Neuronal stem cell (in vitro differentiated cells): Measurements from ENCODE around the gene STARD9.
"Not testable (repeated sequence)": the region's sequence is repeated elsewhere in the genome, so short reads cannot be mapped to it uniquely, and the experiment has no call there.

Experiments
- DNase-seq: peaks from one replicate; pipeline ENCODE4 v3.0.0-alpha.2; 2013; ENCODE audit warnings: low spot score
- H2AFZ ChIP-seq: one replicate; pipeline ENCODE4 v1.6.1; 2013; ENCODE audit warnings: mild to moderate bottlenecking, low read length, inconsistent platforms
- H2AK5ac ChIP-seq: 2 replicates; pipeline ENCODE4 v1.6.1; 2013; ENCODE audit warnings: low read depth, mild to moderate bottlenecking, inconsistent platforms, low read length, moderate library complexity, mixed read lengths
- H2BK120ac ChIP-seq: 2 replicates; pipeline ENCODE4 v1.6.1; 2013; ENCODE audit warnings: low read depth, mild to moderate bottlenecking, inconsistent platforms, low read length, moderate library complexity, mixed read lengths
- H2BK12ac ChIP-seq: one replicate; pipeline ENCODE4 v1.6.1; 2013; ENCODE audit warnings: low read length, inconsistent platforms
- H2BK15ac ChIP-seq: 2 replicates; pipeline ENCODE4 v1.6.1; 2013; ENCODE audit warnings: mild to moderate bottlenecking, low read length, inconsistent platforms, mixed read lengths
- H2BK5ac ChIP-seq: one replicate; pipeline ENCODE4 v1.6.1; 2013; ENCODE audit warnings: inconsistent platforms, mild to moderate bottlenecking, low read length, moderate library complexity
- H3K14ac ChIP-seq: one replicate; pipeline ENCODE4 v1.6.1; 2013; ENCODE audit warnings: low read length, inconsistent platforms
- H3K18ac ChIP-seq: 2 replicates; pipeline ENCODE4 v1.6.1; 2013; ENCODE audit warnings: low read length, inconsistent platforms
- H3K23ac ChIP-seq: 2 replicates; pipeline ENCODE4 v1.6.1; 2013; ENCODE audit warnings: low read depth, mild to moderate bottlenecking, mixed read lengths, low read length, inconsistent platforms; ENCODE audit not compliant: poor library complexity
- H3K27ac ChIP-seq: replicated peaks from 3 replicates; pipeline ENCODE4 v1.5.1; 2013; ENCODE audit warnings: low read length, inconsistent platforms
- H3K27me3 ChIP-seq, 3 experiments: 2 replicates each; pipeline ENCODE4 v1.6.1; 2013; ENCODE audit warnings: low read length in 3 of 3, mild to moderate bottlenecking in 2 of 3, inconsistent platforms in 1 of 3, low read depth in 1 of 3, mixed read lengths in 1 of 3, moderate library complexity in 1 of 3; ENCODE audit not compliant: control insufficient read depth in 3 of 3, insufficient read depth in 3 of 3
- H3K36me3 ChIP-seq, 2 donors: replicated peaks in 1 of 2; 2 replicates each; pipeline ENCODE4 v1.6.1; 2013; ENCODE audit warnings: low read length in 2 of 2; ENCODE audit not compliant: control insufficient read depth in 2 of 2, insufficient read depth in 2 of 2
- H3K4ac ChIP-seq: 2 replicates; pipeline ENCODE4 v1.6.1; 2013; ENCODE audit warnings: inconsistent platforms, mild to moderate bottlenecking, low read length, moderate library complexity
- H3K4me1 ChIP-seq, 2 donors: 1 replicate in 1 of 2; 2 replicates in 1 of 2; pipeline ENCODE4 v1.6.1; 2013; ENCODE audit warnings: low read length in 2 of 2, low read depth in 1 of 2; ENCODE audit not compliant: control insufficient read depth in 2 of 2, insufficient read depth in 1 of 2
- H3K4me2 ChIP-seq: one replicate; pipeline ENCODE4 v1.6.1; 2013; ENCODE audit warnings: mild to moderate bottlenecking, low read length, inconsistent platforms; ENCODE audit not compliant: insufficient read depth, poor library complexity, severe bottlenecking
- H3K4me3 ChIP-seq, 2 donors: 2 replicates each; pipeline ENCODE4 v1.5.1; 2013; ENCODE audit warnings: low read length in 2 of 2, mild to moderate bottlenecking in 2 of 2, inconsistent platforms in 1 of 2, moderate library complexity in 1 of 2
- H3K79me1 ChIP-seq: one replicate; pipeline ENCODE4 v1.6.1; 2013; ENCODE audit warnings: low read depth, mild to moderate bottlenecking, inconsistent platforms, low read length, moderate library complexity
- H3K9ac ChIP-seq: one replicate; pipeline ENCODE4 v1.6.1; 2013; ENCODE audit warnings: mild to moderate bottlenecking, low read depth, low read length, inconsistent platforms; ENCODE audit not compliant: poor library complexity
- H3K9me3 ChIP-seq, 2 donors: replicated peaks in 1 of 2; 2 replicates each; pipeline versions ENCODE3 to v1.6.1; 2013; ENCODE audit warnings: low read length in 2 of 2, mild to moderate bottlenecking in 2 of 2, inconsistent platforms in 1 of 2, low read depth in 1 of 2, mixed read lengths in 1 of 2, moderate library complexity in 1 of 2; ENCODE audit not compliant: control insufficient read depth in 2 of 2, insufficient read depth in 1 of 2
- H4K8ac ChIP-seq: one replicate; pipeline ENCODE4 v1.6.1; 2013; ENCODE audit warnings: low read depth, mild to moderate bottlenecking, inconsistent platforms, low read length, moderate library complexity
- H4K91ac ChIP-seq: one replicate; pipeline ENCODE4 v1.6.1; 2013; ENCODE audit warnings: low read length, low read depth, mild to moderate bottlenecking, inconsistent platforms; ENCODE audit not compliant: poor library complexity
- WGBS, 2 donors: extraction: QIAGEN DNeasy Blood & Tissue Kit; methylation state at CpG; one replicate each; pipeline ENCODE4 v1.1.7; 2013; ENCODE audit warnings: missing lambda C conversion rate in 2 of 2, mixed read lengths in 1 of 2; ENCODE audit not compliant: insufficient read length in 2 of 2, insufficient replicate concordance in 1 of 2; ENCODE audit errors: extremely low coverage in 2 of 2; 5-methylcytosine and 5-hydroxymethylcytosine counted together

The STARD9 gene

DNA sequence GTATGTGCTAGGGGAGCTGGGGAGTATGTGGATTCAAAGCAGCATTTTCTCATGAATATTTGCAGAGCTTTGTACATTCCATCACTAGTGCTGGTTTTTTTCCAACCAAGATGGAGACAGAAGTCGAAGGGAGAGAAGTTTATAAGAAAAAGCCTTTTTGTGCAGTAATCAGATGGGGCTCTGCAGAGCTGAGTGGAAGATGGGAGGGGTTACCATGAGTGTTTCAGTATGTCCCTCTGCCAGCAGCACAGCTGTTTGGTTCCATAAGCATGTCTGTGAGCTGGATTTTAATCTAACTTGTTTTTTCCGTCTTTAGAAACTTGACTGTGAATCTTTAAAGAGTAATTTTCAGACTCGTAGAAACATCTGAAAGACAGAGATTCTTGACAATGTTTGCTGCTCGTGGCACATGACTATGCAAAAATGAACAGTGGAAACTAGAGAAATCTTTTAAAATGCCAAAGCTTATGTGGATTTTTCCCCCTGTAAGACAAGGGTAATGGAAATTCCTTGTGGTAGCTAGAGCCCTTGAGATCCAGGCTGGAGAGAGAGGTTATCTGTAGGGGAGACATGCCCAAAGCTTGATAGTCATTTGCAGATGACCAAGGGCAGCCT is 20.3 kb downstream of the STARD9 start:
- Histone ChIP-seq H4K91ac (no peak overlapping the region), H3K79me1 (no peaks in the 10 kb centered on the region), H3K4me3 (no peak overlapping the region), H3K9ac (no peak overlapping the region), H3K4ac (no peak overlapping the region), H3K14ac (no peak overlapping the region), H3K18ac (no peak overlapping the region), H2BK5ac (no peak overlapping the region), H2BK15ac (no peak overlapping the region), H3K27me3 (no peaks in the 10 kb centered on the region), H3K27ac (no peak overlapping the region), H2AFZ (no peak overlapping the region), H2BK120ac (no peak overlapping the region), H3K9me3 (peaks cover 0 to 8% of the 10 kb centered on the region in 2 donors), H3K4me1 (no peaks in the 10 kb centered on the region), H2AK5ac (no peak overlapping the region), H3K23ac (no peak overlapping the region), H2BK12ac (no peak overlapping the region), H4K8ac (no peak overlapping the region), H3K36me3 (peaks cover 0 to 66% of the 10 kb centered on the region in 2 donors), H3K4me2 (no peak overlapping the region)
- DNase-seq: no peak
- WGBS, 2 donors: no CpG with 5 or more reads among the region's 4 CpGs

- H2BK5ac ChIP-seq, H3K18ac ChIP-seq, H2BK120ac ChIP-seq, H3K27ac ChIP-seq, H2AK5ac ChIP-seq, H3K9ac ChIP-seq, H2AFZ ChIP-seq, H3K14ac ChIP-seq, H3K4me2 ChIP-seq, H2BK12ac ChIP-seq, H3K4me1 ChIP-seq, H3K23ac ChIP-seq, H3K79me1 ChIP-seq, H3K4me3 ChIP-seq, H3K4ac ChIP-seq, H4K91ac ChIP-seq, H3K27me3 ChIP-seq, H2BK15ac ChIP-seq, H4K8ac ChIP-seq, DNase-seq: not testable (repeated sequence)
- WGBS, 2 donors: no CpG with 5 or more reads among the region's 30 CpGs
- H3K9me3 ChIP-seq: peaks cover 2 to 27% of the 10 kb centered on the region in 2 donors
- peaks cover 0 to 62% of the 10 kb centered on the region in 2 donors for H3K36me3 ChIP-seq
Observed at GRCh38 chr15:42601316-42601715, 25.9 kb downstream of the STARD9 start.

GRCh38 chr15:42602501-42602900 is 27.1 kb downstream of the STARD9 start:
- no peak overlapping the region for H2BK15ac ChIP-seq
- peaks cover 0 to 4% of the 10 kb centered on the region in 2 donors for H3K4me1 ChIP-seq
- H3K4me3 ChIP-seq: no peak overlapping the region
- H3K23ac ChIP-seq: no peak overlapping the region
- no peaks in the 10 kb centered on the region for H3K27me3 ChIP-seq
- H4K91ac ChIP-seq: no peak overlapping the region
- peaks cover 0 to 60% of the 10 kb centered on the region in 2 donors for H3K36me3 ChIP-seq
- H2BK120ac ChIP-seq: no peak overlapping the region
- no peak overlapping the region for H3K27ac ChIP-seq
- DNase-seq: no peak
- no peak overlapping the region for H3K4me2 ChIP-seq
- no CpG with 5 or more reads among the region's 3 CpGs for WGBS, 2 donors
- no peak overlapping the region for H3K18ac ChIP-seq
- no peak overlapping the region for H4K8ac ChIP-seq
- H3K4ac ChIP-seq: no peak overlapping the region
- peaks cover 2 to 27% of the 10 kb centered on the region in 2 donors for H3K9me3 ChIP-seq
- no peak overlapping the region for H2BK5ac ChIP-seq
- no peak overlapping the region for H3K14ac ChIP-seq
- H2AK5ac ChIP-seq: no peak overlapping the region
- no peak overlapping the region for H2AFZ ChIP-seq
- H3K9ac ChIP-seq: no peak overlapping the region
- H3K79me1 ChIP-seq: no peaks in the 10 kb centered on the region
- H2BK12ac ChIP-seq: no peak overlapping the region

GRCh38 chr15:42603978-42604377 is 28.6 kb downstream of the STARD9 start:
- WGBS, 2 donors: no CpG with 5 or more reads among the region's 2 CpGs
- no peak overlapping the region for H2AFZ ChIP-seq
- H2BK5ac ChIP-seq: no peak overlapping the region
- no peak overlapping the region for H3K18ac ChIP-seq
- DNase-seq: no peak
- no peak overlapping the region for H2BK15ac ChIP-seq
- peaks cover 0 to 4% of the 10 kb centered on the region in 2 donors for H3K4me1 ChIP-seq
- H3K14ac ChIP-seq: no peak overlapping the region
- H4K8ac ChIP-seq: no peak overlapping the region
- no peak overlapping the region for H3K27ac ChIP-seq
- no peaks in the 10 kb centered on the region for H3K27me3 ChIP-seq
- no peak overlapping the region for H4K91ac ChIP-seq
- H3K4me3 ChIP-seq: no peak overlapping the region
- peaks cover 2 to 27% of the 10 kb centered on the region in 2 donors for H3K9me3 ChIP-seq
- no peak overlapping the region for H3K23ac ChIP-seq
- no peak overlapping the region for H2BK120ac ChIP-seq
- H3K36me3 ChIP-seq: peaks cover 0 to 59% of the 10 kb centered on the region in 2 donors
- no peak overlapping the region for H3K9ac ChIP-seq
- no peak overlapping the region for H3K4ac ChIP-seq
- H2BK12ac ChIP-seq: no peak overlapping the region
- H2AK5ac ChIP-seq: no peak overlapping the region
- H3K4me2 ChIP-seq: no peak overlapping the region
- no peaks in the 10 kb centered on the region for H3K79me1 ChIP-seq
